ENCODE measurements around the gene PRTFDC1. TPM values are rescaled to one million over a fixed set of nuclear protein-coding genes. Genes with fewer than 3 reads are reported as not detected.

Gene PRTFDC1
- total RNA-seq, 1 experiment from 2014 or later: not detected

DNA sequence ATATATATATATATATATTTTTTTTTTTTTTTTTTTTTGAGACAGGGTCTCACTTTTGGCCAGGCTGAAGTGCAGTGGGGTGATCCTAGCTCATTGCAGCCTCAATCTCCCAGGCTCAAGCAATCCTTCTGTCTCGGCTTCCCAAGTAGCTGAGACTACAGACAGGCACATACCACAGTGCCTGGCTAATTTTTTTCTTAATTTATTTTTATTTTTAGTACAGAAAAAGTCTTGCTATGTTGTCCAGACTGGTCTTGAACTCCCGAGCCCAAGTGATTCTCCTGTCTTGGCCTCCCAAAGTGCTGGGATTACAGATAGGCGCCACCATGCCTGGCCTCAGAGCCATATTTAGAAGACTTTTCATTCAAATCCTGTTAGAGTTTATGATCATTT is 79.6 kb downstream of the PRTFDC1 start:
- Histone ChIP-seq H3K4me3 (replicated peaks in 1 of 2; ENCODE audit: low read depth in 1 of 2, low read length in 2 of 2) (no peak overlapping the region), H3K4me1 (ENCODE audit: control insufficient read depth in 1 of 2, insufficient read depth in 2 of 2, low read length in 2 of 2) (peaks cover 0 to 5% of the 10 kb centered on the region in 2 experiments; a peak in 1 of 4 replicates), H3K9me2 (ENCODE audit: insufficient read depth) (no peaks in the 10 kb centered on the region), H2AFZ (ENCODE audit: low read depth, low read length, poor library complexity, severe bottlenecking) (no peak overlapping the region), H3K4me2 (ENCODE audit: low read length) (no peak overlapping the region), H3K9me3 (ENCODE audit: control insufficient read depth in 1 of 2, insufficient read depth in 1 of 2, low read depth in 1 of 2, low read length in 2 of 2) (peaks cover 5% of the 10 kb centered on the region in 2 experiments; a peak in 1 of 4 replicates), H3K36me3 (ENCODE audit: control insufficient read depth in 1 of 2, insufficient read depth in 2 of 2, low read length in 2 of 2) (no peaks in the 10 kb centered on the region), H3K79me2 (ENCODE audit: insufficient read depth, low read length) (no peaks in the 10 kb centered on the region), H4K20me1 (ENCODE audit: insufficient read depth) (no peaks in the 10 kb centered on the region), H3K9ac (ENCODE audit: low read length) (no peak overlapping the region), H3K27ac (ENCODE audit: low read depth, low read length) (no peak overlapping the region), H3K27me3 (ENCODE audit: insufficient read depth, low read length) (no peaks in the 10 kb centered on the region)
- no peak for TF ChIP-seq ZFX (IDR thresholded peaks at IDR 0.05)
- TF ChIP-seq RAD21 (IDR thresholded peaks at IDR 0.05; ENCODE audit: low read depth): no peak
- TF ChIP-seq EZH2 (IDR thresholded peaks at IDR 0.05): no peak
- TF ChIP-seq, protein P1, sequence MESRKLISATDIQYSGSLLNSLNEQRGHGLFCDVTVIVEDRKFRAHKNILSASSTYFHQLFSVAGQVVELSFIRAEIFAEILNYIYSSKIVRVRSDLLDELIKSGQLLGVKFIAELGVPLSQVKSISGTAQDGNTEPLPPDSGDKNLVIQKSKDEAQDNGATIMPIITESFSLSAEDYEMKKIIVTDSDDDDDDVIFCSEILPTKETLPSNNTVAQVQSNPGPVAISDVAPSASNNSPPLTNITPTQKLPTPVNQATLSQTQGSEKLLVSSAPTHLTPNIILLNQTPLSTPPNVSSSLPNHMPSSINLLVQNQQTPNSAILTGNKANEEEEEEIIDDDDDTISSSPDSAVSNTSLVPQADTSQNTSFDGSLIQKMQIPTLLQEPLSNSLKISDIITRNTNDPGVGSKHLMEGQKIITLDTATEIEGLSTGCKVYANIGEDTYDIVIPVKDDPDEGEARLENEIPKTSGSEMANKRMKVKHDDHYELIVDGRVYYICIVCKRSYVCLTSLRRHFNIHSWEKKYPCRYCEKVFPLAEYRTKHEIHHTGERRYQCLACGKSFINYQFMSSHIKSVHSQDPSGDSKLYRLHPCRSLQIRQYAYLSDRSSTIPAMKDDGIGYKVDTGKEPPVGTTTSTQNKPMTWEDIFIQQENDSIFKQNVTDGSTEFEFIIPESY (IDR thresholded peaks at IDR 0.05; ENCODE audit: extremely low read depth, insufficient replicate concordance, low read length): no peak
- TF ChIP-seq, protein P2, sequence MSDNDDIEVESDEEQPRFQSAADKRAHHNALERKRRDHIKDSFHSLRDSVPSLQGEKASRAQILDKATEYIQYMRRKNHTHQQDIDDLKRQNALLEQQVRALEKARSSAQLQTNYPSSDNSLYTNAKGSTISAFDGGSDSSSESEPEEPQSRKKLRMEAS (IDR thresholded peaks at IDR 0.05): no peak
- no peak for TF ChIP-seq ZNF274 (IDR thresholded peaks at IDR 0.05; ENCODE audit: low read depth, low read length)
- no peak for TF ChIP-seq CBX3 (IDR thresholded peaks at IDR 0.05; ENCODE audit: low read depth)
- no peak for TF ChIP-seq POLR2A (IDR thresholded peaks at IDR 0.05; ENCODE audit: borderline replicate concordance, extremely low read depth, insufficient read depth, insufficient read length)
- TF ChIP-seq, protein P3, sequence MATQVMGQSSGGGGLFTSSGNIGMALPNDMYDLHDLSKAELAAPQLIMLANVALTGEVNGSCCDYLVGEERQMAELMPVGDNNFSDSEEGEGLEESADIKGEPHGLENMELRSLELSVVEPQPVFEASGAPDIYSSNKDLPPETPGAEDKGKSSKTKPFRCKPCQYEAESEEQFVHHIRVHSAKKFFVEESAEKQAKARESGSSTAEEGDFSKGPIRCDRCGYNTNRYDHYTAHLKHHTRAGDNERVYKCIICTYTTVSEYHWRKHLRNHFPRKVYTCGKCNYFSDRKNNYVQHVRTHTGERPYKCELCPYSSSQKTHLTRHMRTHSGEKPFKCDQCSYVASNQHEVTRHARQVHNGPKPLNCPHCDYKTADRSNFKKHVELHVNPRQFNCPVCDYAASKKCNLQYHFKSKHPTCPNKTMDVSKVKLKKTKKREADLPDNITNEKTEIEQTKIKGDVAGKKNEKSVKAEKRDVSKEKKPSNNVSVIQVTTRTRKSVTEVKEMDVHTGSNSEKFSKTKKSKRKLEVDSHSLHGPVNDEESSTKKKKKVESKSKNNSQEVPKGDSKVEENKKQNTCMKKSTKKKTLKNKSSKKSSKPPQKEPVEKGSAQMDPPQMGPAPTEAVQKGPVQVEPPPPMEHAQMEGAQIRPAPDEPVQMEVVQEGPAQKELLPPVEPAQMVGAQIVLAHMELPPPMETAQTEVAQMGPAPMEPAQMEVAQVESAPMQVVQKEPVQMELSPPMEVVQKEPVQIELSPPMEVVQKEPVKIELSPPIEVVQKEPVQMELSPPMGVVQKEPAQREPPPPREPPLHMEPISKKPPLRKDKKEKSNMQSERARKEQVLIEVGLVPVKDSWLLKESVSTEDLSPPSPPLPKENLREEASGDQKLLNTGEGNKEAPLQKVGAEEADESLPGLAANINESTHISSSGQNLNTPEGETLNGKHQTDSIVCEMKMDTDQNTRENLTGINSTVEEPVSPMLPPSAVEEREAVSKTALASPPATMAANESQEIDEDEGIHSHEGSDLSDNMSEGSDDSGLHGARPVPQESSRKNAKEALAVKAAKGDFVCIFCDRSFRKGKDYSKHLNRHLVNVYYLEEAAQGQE (IDR thresholded peaks at IDR 0.05; ENCODE audit: low read depth): no peak
- TF ChIP-seq YY1 (IDR thresholded peaks at IDR 0.05; ENCODE audit: extremely low read depth, insufficient replicate concordance, low read depth, low read length): no peak
- no peak for TF ChIP-seq TCF7L2 (IDR thresholded peaks at IDR 0.05; ENCODE audit: borderline replicate concordance, extremely low read depth, insufficient read depth, insufficient read length)
- TF ChIP-seq EGR1 (IDR thresholded peaks at IDR 0.05; ENCODE audit: low read depth): no peak
- no peak for TF ChIP-seq POLR2AphosphoS5 (IDR thresholded peaks at IDR 0.05; ENCODE audit: low read depth, low read length)
- no peak for TF ChIP-seq SIN3A (IDR thresholded peaks at IDR 0.05; ENCODE audit: low read depth)
- intact Hi-C loops (cut with micrococcal nuclease): no loop called here
- POLR2A ChIA-PET: no interaction called here
- ATAC-seq: no peak
- BruUV-seq (replicated peaks): no TSS peak
- CTCF ChIA-PET: interaction anchor here (0.9 kb wide), 1 partner anchor 208 kb away, joined by 3 read pairs; no protein-coding TSS in a partner anchor
- RAD21 ChIA-PET (ENCODE audit: low non-redundant PET in 1 of 2, low total read pairs in 2 of 2, uncharacterized antibody in 2 of 2, unreplicated experiment in 2 of 2): no interaction called here
- DNase-seq (ENCODE audit: low read depth, low spot score): no peak

Measured in HCT116 (cell line).